ENCODE measurements around the gene OVOL2.

The OVOL2 gene

DNA sequence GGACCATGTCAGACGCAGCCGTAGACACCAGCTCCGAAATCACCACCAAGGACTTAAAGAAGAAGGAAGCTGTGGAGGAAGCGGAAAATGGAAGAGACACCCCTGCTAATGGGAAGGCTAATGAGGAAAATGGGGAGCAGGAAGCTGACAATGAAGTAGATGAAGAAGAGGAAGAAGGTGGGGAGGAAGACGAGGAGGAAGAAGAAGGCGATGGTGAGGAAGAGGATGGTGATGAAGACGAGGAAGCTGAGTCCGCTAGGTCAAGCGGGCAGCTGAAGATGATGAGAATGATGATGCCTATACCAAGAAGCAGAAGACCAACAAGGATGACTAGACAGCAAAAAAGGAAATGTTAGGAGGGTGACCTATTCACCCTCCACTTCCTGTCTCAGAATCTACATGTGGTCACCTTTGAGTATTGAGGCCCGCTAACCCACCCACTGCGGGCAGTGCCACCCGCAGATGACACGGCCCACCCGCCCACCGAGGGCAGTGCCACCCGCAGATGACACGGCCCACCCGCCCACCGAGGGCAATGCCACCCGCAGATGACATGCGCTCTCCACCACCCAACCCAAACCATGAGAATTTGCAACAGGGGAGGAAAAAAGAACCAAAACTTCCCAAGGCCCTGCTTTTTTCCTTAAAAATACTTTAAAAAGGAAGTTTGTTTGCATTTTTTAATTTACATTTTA is 45.6 kb downstream of the OVOL2 start:
- DNase-seq (ENCODE audit: low read depth), result no peak

DNA sequence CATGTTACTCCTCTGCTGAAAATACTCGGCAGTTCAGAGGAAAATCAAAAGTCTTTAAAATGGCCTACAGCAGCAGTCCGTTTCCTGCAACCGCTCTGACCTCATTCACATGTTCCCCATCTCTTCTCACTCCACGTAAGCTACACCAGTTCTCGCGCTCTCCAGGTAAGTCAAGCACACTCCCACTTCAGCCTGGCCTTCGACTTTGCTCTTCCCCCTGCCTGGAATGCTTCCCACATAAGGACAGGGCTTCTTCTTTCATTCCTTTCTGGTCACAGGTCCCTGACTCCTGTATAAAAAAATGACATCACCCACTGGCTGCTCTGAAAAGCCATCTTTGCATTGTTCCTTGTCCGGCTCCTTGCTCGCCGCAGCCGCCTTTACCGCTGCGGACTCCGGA is 46.2 kb downstream of the OVOL2 start:
- DNase-seq (ENCODE audit: low read depth), result no peak

DNA sequence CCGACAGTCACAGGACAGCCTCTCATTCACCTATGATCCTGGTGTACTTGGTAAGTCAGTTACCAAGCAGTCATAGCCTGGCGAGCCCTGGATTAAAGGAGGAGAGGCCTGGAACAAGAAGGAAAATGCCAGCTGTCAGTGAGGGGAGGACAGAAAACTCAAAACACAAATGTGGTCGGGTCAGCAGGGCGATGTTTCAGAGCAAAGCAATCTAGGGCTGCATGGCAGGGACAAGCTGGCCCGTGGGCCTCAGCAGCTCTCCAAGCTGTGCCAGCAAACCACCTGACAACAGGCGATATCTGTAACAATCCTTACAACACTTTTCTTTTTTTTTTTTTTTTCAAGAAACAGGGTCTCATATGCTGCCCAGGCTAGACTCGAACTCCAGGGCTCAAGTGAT is 48.6 kb downstream of the OVOL2 start:
- no peak for DNase-seq (ENCODE audit: low read depth)

DNA sequence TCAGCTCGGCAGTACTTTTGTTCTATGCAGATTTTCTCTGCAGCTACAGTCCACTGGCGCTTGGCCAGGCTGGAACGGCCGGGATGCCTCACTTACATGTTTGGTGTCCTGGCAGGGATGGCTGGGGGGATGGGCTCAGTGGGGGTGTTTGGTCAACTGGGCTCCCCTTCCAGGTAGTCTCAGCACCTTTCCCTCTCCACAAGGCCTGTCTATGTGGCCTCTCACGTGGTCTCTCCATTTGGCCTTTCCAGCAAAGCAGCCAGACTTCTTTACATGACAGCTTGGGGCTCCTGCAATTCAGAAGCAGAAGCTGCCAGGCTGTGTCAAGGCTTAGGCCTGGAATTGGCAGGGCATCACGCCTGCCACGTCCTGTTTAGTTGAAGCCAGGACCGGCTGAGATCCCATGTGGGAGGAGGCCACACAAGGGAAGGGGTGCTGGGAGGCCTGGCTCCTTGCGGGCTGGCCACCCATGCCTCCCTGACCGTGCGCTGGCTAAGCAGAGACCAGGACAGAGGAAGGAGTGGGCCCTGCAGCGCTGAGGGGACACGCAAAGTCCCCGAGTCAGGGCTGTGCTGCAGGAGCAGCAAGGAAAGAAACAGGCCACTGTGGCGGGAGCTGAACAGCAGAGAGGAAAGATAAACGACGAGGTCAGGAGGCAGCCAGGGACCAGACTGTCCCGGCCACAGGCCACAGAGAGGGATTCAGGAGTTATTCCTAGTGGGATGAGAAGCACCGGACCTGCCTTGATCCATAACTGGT is 50.0 kb downstream of the OVOL2 start:
- DNase-seq (ENCODE audit: low read depth), result no peak

DNA sequence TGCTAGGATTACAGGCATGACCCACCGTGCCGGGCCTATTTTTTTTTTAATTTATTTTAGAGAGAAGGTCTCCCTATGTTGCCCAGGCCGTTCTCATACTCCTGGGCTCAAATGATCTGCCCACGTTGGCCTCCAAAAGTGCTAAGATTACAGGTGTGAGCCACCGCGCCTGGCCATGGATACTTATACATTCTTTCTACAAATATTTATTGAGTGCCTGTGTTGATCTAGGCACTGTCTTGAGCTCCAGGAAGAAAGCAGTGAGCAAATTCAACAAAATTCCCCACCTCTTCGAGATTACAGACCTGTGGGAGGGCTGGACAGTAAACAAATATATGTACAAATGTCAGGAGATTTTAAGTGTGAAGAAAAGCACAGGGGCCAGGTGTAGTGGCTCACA is 51.0 kb downstream of the OVOL2 start:
- no peak for DNase-seq (ENCODE audit: low read depth)

DNA sequence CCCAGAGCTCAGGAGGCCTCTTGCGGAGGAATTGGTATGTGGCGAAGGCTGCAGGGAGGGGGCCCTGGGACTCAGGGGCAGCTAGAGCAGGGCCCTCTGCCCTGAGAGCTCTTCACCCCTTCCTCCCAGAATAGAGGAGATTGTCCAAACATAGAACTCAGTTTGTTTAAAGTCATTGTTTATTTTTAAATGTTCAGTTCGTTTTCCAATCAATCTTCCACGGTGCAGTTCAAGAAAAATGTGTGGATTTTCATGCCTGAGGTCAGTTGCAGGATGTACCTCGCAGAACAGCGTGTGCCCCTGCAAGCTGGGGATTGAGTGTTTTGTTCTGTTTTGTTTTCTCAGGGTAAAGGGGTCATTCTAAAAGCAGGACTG is 51.7 kb downstream of the OVOL2 start:
- DNase-seq (ENCODE audit: low read depth), result no peak

DNA sequence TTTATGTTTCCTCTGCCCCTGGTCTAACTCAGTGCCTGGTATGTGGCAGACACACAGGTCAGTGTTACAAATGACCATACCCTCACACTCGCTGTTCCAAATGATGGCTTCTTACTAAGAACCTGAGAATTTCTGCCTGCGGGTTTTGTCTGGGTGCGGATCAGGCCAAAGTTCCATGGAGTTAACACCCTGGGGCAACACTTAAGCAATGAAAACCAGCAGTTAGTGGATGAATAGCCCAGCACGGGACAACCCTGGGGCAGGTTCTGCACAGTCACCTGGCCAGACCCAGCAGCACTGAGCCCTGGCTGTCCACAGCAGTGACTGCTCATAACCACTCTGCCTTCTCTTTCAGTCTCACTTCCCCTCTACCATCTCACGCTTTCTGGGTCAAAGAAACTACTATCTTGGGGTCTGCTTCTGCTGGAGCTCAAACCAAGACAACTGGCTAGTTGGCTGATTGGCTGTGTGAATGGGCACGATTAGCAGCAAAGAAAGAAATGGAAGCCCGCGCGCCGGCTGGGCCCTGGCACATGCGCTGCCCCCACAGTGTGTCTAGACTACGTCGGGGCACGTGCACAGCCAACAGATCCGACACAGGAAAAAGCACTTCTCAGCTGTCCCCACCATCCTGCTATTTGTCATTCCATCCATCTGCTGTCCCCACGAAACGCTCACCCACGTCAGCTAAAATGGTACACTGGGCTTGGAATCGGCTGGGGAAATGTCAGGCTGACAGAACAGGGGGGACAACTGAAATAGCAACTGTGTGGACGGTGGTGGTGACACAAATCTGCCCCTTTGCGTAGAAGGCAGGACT is 52.3 kb downstream of the OVOL2 start:
- DNase-seq (ENCODE audit: low read depth), result no peak

DNA sequence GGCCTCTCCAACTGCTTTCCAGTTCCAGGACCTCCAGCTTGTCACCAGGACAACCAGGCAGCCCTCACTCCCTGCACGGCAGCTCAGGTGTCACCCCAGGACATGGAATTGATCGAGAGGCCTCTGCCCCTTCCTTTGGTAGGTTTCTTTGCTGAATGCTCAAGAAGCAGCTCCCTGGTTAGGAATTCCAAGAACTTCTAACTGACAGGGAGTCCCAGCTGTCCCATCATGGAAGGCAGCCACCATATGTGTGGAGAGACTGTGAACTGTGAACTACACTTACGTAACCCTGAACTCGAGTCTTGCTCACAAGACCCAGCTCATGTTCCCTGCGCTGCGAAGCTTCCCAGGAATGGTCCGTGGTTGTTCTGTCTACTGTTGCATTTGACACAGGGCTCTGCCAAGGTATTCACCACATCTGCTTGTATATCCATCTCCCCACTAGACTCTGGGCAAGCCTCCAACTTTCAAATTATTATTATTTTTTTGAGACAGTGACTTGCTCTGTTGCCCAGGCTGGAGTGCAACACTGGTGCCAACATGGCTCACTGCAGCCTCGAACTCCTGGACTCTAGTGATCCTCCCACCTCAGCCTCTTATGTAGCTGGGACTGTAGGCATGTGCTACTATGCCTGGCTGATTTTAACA is 53.2 kb downstream of the OVOL2 start:
- DNase-seq (ENCODE audit: low read depth), result no peak

DNA sequence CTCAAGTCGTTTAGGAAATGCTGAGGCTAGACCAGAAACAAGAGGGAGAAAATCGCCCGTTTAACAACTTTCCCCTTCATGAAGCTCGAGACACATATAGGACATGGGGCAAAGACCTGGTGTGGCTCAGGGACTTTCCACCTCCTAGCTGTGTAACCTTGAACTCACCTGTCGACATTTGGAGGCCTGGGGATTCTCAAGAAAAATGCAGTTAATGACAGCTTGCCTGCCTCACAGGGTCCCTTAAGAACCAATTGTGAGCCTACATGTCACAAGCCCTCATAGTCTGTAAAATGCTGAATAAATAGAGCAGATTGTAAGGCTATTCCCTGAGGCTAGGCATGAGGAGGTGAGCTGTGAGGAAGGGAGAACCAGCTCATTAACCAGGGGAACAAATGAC is 53.8 kb downstream of the OVOL2 start:
- DNase-seq (ENCODE audit: low read depth), result no peak

DNA sequence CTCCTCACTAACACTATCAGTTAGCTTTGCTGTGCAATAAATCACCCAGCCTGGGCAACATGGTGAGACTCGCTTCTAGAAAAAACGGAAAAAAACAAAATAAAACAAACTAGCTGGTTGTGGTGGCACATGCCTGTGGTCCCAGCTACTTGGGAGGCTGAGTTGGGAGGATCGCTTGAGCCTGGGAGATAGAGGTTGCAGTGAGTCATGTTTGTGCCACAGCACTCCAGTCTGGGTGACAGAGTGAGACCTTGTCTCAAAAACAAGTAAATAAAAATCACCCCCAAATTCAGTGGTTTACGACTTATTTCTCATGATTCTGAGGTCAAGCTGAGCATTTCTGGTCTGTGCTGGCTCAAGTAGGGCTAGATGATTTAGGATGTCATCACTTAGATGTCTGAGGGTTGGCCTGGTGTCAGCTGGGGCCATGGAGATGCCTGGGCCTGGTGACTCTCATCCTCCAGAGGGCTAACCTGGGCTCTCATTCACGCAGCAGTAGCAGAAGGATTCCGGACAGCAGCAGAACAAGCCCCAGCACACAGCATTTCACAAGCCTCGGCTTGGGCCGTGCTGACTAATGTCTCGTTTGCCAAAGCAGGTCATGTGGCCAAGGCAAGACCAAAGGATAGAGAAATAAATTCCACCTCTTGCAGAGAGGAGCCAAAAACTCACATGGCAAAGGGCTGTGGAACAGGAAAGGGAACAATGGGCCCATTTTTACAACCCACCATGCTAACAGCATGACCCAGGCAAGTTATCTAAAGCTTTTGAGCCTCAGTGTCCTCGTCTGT is 56.4 kb downstream of the OVOL2 start:
- peak; percentile 82 for DNase-seq (ENCODE audit: low read depth)

DNA sequence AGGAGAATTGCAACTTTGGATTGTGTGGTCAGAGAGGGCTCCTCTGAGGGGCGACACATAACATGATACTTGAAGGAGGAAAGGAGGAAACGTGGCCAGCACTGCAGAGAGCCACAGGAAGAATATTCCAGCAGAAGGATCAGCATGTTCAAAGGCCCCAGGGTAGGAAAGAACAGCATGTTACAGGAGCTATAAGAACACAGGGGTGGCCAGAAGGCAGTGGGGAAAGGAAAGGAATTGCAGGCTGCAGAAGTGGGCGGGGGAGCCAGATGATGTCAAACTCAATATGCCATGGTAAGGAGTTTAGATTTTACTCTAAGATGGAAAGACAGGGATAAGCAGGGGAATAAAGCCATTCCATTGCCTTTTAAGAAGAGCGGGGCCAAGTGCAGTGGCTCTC is 58.1 kb downstream of the OVOL2 start:
- no peak for DNase-seq (ENCODE audit: low read depth)

DNA sequence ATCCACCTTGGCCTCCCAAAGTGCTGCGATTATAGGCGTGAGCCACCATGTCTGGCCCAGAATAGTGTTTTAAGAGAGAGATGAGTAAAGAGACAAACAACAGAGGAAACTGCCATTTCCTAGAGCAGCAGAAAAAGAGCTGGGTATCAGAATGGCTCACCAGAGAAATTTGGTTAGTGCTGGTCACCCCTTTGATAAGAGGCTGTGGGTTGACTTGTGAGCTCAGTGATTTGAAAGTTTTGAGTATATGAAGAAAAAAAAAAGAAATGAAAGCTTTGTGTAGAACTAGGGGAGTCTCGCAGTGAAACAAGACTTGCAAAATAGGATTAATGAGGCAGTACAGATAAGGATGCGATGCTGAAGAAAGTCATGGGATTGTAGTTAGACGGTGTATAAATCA is 59.3 kb downstream of the OVOL2 start:
- DNase-seq (ENCODE audit: low read depth), result no peak

DNA sequence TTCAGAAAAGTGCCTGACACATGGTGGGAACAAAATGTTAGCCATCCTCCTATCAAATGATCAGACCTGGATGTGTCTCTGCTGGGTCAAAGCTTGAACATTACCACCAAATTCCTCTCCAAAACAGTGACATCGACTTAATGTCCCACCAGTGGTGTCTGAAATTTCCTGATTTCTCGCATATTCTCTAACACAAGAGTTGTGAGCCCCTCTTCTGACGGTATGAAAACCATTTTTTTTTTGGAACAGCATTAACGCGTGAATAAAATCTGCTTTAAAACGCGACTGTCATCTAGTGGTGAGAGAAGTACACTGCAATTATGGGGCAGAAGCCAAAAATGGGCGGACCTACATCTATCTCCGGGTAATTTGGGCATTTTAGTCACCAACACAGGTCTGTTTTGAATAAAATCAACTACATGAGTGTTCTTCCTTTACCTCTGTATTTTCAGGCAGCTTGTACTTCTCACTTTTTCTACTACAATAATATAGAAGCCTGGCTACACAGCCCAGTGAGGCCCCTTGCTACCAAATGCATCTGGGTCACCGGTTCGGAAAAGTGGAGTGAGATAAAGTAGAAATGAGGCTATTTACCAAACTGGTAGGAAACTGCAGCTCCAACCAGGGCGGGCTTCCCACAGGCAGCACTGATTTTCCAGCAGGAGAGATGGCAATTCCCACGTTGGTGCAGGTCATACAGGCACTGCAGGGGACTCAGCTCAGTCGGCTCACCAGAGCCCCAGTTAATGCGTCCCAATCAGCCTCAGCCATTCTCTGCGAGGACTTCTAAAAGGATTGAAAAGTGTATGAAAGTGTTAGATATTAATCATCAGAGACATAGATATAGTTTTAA is 61.5 kb downstream of the OVOL2 start:
- DNase-seq (ENCODE audit: low read depth), result no peak

DNA sequence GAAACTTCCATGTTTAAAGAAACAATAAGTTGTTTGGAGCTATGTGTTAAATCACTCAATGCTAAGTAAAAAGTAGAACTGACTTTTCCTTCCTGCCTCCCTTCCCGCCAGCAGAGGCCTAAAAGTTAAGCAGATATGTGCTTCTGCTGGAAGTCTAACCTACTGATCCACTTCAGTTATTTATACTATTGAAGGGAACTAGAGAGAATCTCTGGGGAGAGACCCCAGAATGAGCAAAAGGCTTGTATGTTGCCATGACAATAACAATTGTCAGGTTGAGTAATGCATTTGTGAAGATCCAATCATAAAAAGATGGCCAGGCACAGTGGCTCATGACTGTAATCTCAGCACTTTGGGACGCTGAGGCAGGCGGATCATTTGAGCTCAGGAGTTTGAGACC is 64.2 kb downstream of the OVOL2 start:
- no peak for DNase-seq (ENCODE audit: low read depth)

DNA sequence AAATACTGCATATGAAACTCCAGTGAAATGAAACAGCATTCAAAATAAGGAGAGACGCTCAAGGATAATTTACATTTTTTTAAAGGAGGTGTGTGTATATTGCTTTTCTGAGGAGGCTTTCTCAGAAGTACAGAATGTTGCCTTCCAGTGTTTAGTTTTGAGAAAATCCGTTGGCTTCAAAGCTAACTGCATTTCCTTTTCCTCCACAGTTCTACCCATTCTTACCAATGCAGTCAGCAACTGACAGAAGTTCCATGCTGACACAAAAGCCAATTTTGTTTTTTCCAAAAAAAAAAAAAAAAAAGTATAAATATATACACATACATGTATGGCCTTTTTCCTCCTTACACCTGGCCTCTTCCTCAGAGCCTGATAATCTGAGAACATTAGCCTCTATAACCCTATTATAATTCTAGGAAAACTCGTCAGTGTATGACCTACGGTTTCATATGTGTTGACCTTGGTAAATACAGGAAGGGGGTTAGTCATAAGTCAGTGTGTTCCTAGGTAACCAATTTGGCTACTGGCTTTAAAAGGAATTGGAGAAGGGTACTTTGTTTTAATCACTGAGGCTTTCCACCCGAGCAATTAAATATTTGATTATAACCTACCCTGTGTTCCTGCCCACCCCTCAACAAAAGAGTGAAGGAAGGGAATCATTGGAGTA is 64.7 kb downstream of the OVOL2 start:
- no peak for DNase-seq (ENCODE audit: low read depth)

DNA sequence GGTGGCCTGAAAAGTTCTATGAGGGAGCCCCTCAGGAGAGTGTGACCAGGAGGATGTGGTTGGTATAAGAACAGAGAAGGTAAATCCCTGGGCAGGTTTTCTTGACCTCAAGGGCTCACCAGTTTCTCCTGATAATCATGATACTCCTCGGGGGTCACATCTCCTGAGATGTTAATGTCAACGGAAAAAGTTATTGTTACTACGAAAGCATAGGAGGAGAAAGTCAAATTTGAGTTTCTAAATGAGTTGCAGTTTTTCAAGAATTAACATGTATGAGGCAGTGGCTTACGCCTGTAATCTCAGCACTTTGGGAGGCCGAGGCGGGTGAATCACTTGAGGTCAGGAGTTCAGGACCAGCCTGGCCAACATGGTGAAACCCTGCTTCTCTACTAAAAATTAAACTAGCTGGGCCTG is 65.5 kb downstream of the OVOL2 start:
- no peak for DNase-seq (ENCODE audit: low read depth)

DNA sequence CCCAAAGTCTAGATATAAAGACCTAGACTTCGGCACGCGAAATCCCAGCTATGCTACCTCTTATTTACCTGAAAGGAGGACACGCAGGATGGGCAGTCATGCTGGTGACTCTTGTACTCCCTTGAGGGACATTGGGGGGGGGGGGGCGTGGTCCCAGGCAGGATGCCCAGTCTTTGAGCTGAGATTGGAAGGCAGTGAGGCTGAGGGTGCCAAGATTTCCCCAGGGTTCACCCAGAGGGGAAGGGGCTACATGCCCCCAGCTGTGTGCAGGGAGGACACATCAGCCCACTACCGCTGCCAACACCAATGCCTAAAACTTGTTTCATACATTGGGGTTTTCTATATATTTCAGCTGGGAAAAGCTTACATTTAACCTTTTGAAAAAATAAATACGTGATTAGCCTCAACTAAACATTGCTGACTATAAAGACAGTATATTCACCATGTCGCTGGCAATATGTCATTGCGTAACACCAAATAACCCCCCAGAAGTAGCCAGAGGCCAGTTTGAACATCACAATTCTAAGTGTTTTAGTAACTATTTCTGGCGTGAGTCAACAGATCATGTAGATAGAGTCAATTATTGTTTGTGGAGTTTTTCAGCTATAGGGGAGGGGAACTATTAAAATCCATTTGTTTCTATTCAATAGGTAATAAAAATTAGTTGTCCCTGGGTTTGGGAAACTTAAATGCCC is 67.3 kb downstream of the OVOL2 start:
- no peak for DNase-seq (ENCODE audit: low read depth)

DNA sequence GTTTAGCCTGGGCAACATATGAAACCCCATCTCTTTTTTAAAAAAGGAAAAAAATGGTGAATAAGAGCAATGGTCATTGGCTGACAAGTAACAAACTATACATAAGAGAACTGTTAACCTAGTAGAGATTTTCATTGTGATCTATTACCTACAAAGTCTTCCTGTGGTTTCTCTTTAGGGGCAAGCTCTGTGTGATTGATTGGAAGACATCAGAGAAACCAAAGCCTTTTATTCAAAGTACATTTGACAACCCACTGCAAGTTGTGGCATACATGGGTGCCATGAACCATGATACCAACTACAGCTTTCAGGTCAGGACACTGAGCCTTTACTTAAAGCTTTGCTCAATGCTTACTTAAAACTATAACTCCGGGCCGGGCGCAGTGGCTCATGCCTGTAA is 69.7 kb downstream of the OVOL2 start:
- no peak for DNase-seq (ENCODE audit: low read depth)

DNA sequence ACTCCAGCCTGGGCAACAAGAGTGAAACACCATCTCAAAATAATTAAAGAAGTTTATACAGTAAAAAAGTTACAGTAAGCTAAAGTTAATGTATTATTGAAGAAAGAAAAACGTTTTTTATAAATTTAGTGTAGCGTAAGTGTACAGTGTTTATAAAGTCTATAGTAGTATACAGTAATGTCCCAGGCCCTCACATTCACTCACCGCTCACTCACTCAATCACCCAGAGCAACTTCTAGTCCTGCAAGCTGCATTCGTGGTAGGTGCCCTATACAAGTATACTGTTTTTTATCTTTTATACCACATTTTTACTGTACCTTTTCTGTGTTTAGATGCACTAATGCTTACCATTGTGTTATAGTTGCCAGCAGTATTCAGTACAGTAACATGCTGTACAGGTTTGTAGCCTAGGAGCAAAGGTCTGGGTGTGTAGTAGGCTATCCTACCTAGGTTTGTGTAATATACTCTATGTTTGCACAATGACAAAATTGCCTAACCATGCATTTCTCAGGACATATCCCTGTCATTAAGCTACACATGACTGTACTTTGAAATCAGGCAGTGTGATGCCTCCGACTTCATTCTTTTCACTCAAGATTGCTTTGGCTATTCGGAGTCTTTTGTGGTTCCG is 72.2 kb downstream of the OVOL2 start:
- DNase-seq (ENCODE audit: low read depth), result no peak

Measured in GM04503 (cell line).